ENCODE results near the gene TRPM2.
A peak's percentile ranks its signal among the peaks of the same experiment; 100 is the strongest.

Gene TRPM2

GRCh38 chr21:44444286-44444931 is 91.0 kb downstream of the TRPM2 start:
- no peak for DNase-seq (ENCODE audit: low read depth in 3 of 3)

GRCh38 chr21:44445145-44445812 is 91.9 kb downstream of the TRPM2 start:
- no peak for DNase-seq (ENCODE audit: low read depth in 3 of 3)

GRCh38 chr21:44448651-44449131 is 95.3 kb downstream of the TRPM2 start:
- no peak for DNase-seq (ENCODE audit: low read depth in 3 of 3)

- DNase-seq (ENCODE audit: low read depth in 3 of 3): no peak
These were observed 96.3 kb downstream of the TRPM2 start for GRCh38 chr21:44449473-44450363.

GRCh38 chr21:44450402-44450801 is 97.0 kb downstream of the TRPM2 start:
- DNase-seq (ENCODE audit: low read depth in 3 of 3): no peak

- DNase-seq (ENCODE audit: low read depth in 3 of 3): no peak
These were observed 97.6 kb downstream of the TRPM2 start for GRCh38 chr21:44450999-44451398.

- DNase-seq (ENCODE audit: low read depth in 3 of 3): no peak
These were observed 99.7 kb downstream of the TRPM2 start for GRCh38 chr21:44453120-44453519.

- DNase-seq (ENCODE audit: low read depth in 3 of 3): no peak
These were observed 100.6 kb downstream of the TRPM2 start for GRCh38 chr21:44454058-44454457.

GRCh38 chr21:44454747-44455523 is 101.5 kb downstream of the TRPM2 start, which contains the start of gene LRRC3:
TSS of gene LRRC3 (plus strand) at chr21:44455510. CDS start at chr21:44456645, 1,135 bp downstream.
- DNase-seq (ENCODE audit: low read depth in 3 of 3): peak; percentile 62 to 78 (median 76)

- DNase-seq (ENCODE audit: low read depth in 3 of 3): peak in 2 of 3 experiments; percentile 6 to 21
These were observed 102.2 kb downstream of the TRPM2 start for GRCh38 chr21:44455524-44456213.

GRCh38 chr21:44456214-44456914 is 102.9 kb downstream of the TRPM2 start:
- no peak for DNase-seq (ENCODE audit: low read depth in 3 of 3)

- no peak for DNase-seq (ENCODE audit: low read depth in 3 of 3)
These were observed 103.7 kb downstream of the TRPM2 start for GRCh38 chr21:44456915-44457736.

GRCh38 chr21:44458971-44459711 is 105.7 kb downstream of the TRPM2 start:
- no peak for DNase-seq (ENCODE audit: low read depth in 3 of 3)

- no peak for DNase-seq (ENCODE audit: low read depth in 3 of 3)
These were observed 106.5 kb downstream of the TRPM2 start for GRCh38 chr21:44459712-44460440.

- DNase-seq (ENCODE audit: low read depth in 3 of 3): no peak
These were observed 107.0 kb downstream of the TRPM2 start for GRCh38 chr21:44460441-44460755.

- DNase-seq (ENCODE audit: low read depth in 3 of 3): no peak
These were observed 107.6 kb downstream of the TRPM2 start for GRCh38 chr21:44461005-44461404.

GRCh38 chr21:44461464-44462001 is 108.1 kb downstream of the TRPM2 start:
- no peak for DNase-seq (ENCODE audit: low read depth in 3 of 3)
